HepG2 (cell line): ENCODE data around the gene SPAG5. TPM values are rescaled to one million over a fixed set of nuclear protein-coding genes. Genes with fewer than 3 reads are reported as not detected.

Experiments
- DNMT3B ChIP-seq: conservative IDR thresholded peaks from 2 replicates; pipeline ENCODE4 v1.6.1; 2016; ENCODE audit warnings: missing biosample characterization, control low read depth
- DPF2 ChIP-seq: sonication (generic); formaldehyde crosslinking; IDR thresholded peaks from 2 replicates; pipeline ENCODE4 v1.4.0; 2020; ENCODE audit warnings: mild to moderate bottlenecking, low read depth, missing genetic modification reagents, borderline replicate concordance
- GLI4 ChIP-seq: sonication (generic); formaldehyde crosslinking; IDR thresholded peaks from 2 replicates; pipeline ENCODE4 v1.5.1; 2020; ENCODE audit warnings: missing genetic modification reagents, mild to moderate bottlenecking, moderate library complexity, borderline replicate concordance
- HNF4G ChIP-seq, 2 experiments: sonication (generic) in 1 of 2; formaldehyde crosslinking in 1 of 2; IDR thresholded peaks; 2 replicates each; pipeline versions ENCODE4 v1.4.0 to v1.6.1; 2011 to 2020; ENCODE audit warnings: borderline replicate concordance in 2 of 2, low read depth in 2 of 2, mild to moderate bottlenecking in 2 of 2, low read length in 1 of 2, missing genetic modification reagents in 1 of 2, moderate library complexity in 1 of 2
- KIAA2018 ChIP-seq: sonication (generic); formaldehyde crosslinking; IDR thresholded peaks from 2 replicates; pipeline ENCODE4 v1.5.0; 2020; ENCODE audit warnings: mild to moderate bottlenecking, missing genetic modification reagents, borderline replicate concordance
- MYC ChIP-seq: sonication (generic); formaldehyde crosslinking; IDR thresholded peaks from 2 replicates; pipeline ENCODE4 v1.9.0; 2021; ENCODE audit warnings: missing genetic modification reagents, borderline replicate concordance
- NFRKB ChIP-seq: fragments of 450-650 bp; IDR thresholded peaks from 2 replicates; pipeline ENCODE4 v1.6.1; 2017
- NR2F1 ChIP-seq, 2 experiments: fragments of 450-650 bp in 1 of 2; formaldehyde crosslinking in 1 of 2; IDR thresholded peaks; 2 replicates each; pipeline versions ENCODE4 v1.5.0 to v1.6.1; 2016 to 2020; ENCODE audit warnings: mild to moderate bottlenecking in 1 of 2, missing compliant biosample characterization in 1 of 2, missing genetic modification reagents in 1 of 2, moderate library complexity in 1 of 2
- TARDBP ChIP-seq: sonication (generic); formaldehyde crosslinking; IDR thresholded peaks from 2 replicates; pipeline ENCODE4 v1.8.0; 2022; ENCODE audit warnings: mild to moderate bottlenecking, missing genetic modification reagents
- USF2 ChIP-seq, 2 experiments: sonication (generic) in 1 of 2; formaldehyde crosslinking in 1 of 2; IDR thresholded peaks; 2 replicates each; pipeline versions ENCODE4 v1.5.1 to v1.6.1; 2011 to 2020; ENCODE audit warnings: borderline replicate concordance in 1 of 2, low read depth in 1 of 2, low read length in 1 of 2, mild to moderate bottlenecking in 1 of 2, missing genetic modification reagents in 1 of 2, moderate library complexity in 1 of 2
- ZBTB44 ChIP-seq: sonication (generic); formaldehyde crosslinking; IDR thresholded peaks from 2 replicates; pipeline ENCODE4 v1.4.0; 2020; ENCODE audit warnings: missing genetic modification reagents
- ZFP62 ChIP-seq: sonication (generic); formaldehyde crosslinking; IDR thresholded peaks from 2 replicates; pipeline ENCODE4 v1.4.0; 2020; ENCODE audit warnings: missing genetic modification reagents
- ZNF34 ChIP-seq: sonication (generic); formaldehyde crosslinking; IDR thresholded peaks from 2 replicates; pipeline ENCODE4 v1.4.0; 2020; ENCODE audit warnings: mild to moderate bottlenecking, missing genetic modification reagents, borderline replicate concordance
- ZNF513 ChIP-seq: sonication (generic); formaldehyde crosslinking; conservative IDR thresholded peaks from 2 replicates; pipeline ENCODE4 v1.5.0; 2020; ENCODE audit warnings: missing genetic modification reagents
- ZNF619 ChIP-seq: sonication (generic); formaldehyde crosslinking; IDR thresholded peaks from 2 replicates; pipeline ENCODE4 v1.4.0; 2020; ENCODE audit warnings: mild to moderate bottlenecking, missing genetic modification reagents
- polyA plus RNA-seq, 8 experiments: library from polyadenylated mRNA; depleted of rRNA in 3 of 8; stranded (reverse) in 7 of 8; unstranded in 1 of 8; fragments of >200 nt; fragmentation: Illumina TruSeq in 4 of 8; extraction: Trizol in 4 of 8; gene quantifications; 2 replicates each; pipeline versions ENCODE4 v1.2.1 to v1.2.3, GENCODE V29; 2011 to 2016; ENCODE audit warnings: low read depth in 4 of 8, missing spikeins in 1 of 8, mixed read lengths in 1 of 8; ENCODE audit not compliant: insufficient read depth in 1 of 8
- total RNA-seq, 5 experiments: library from RNA; depleted of rRNA; stranded (reverse); fragments of >200 nt; fragmentation: Illumina TruSeq; extraction: Trizol; gene quantifications; 2 replicates each; pipeline ENCODE4 v1.2.3, GENCODE V29; 2016; ENCODE audit warnings: low read depth in 1 of 5

The SPAG5 gene
- total and polyA plus RNA-seq, 2 of the 13 experiments (the other 11 are each of a cell fraction or from before 2014, with no cell fraction given), result 41.4 to 98.0 TPM

- no peak for TF ChIP-seq KIAA2018
- no peak for TF ChIP-seq NFRKB
- no peak for TF ChIP-seq ZFP62 (CRISPR knock-in tag)
- TF ChIP-seq ZBTB44 (CRISPR knock-in tag), result no peak
- TF ChIP-seq HNF4G (IDR thresholded peaks at IDR 0.05; ENCODE audit: borderline replicate concordance, low read depth, low read length), result no peak
- TF ChIP-seq HNF4G (CRISPR knock-in tag; IDR thresholded peaks at IDR 0.05; ENCODE audit: borderline replicate concordance, low read depth), result no peak
- TF ChIP-seq NR2F1 (CRISPR knock-in tag; IDR thresholded peaks at IDR 0.05), result no peak
- no peak for TF ChIP-seq ZNF619 (CRISPR knock-in tag)
- TF ChIP-seq DPF2 (CRISPR knock-in tag), result no peak
- TF ChIP-seq MYC (CRISPR knock-in tag), result no peak; the same call in 1 of the 2 replicates
- TF ChIP-seq USF2 (IDR thresholded peaks at IDR 0.05; ENCODE audit: low read depth, low read length), result no peak
- TF ChIP-seq USF2 (CRISPR knock-in tag; IDR thresholded peaks at IDR 0.05; ENCODE audit: borderline replicate concordance), result no peak
- TF ChIP-seq TARDBP (CRISPR knock-in tag), result no peak
- TF ChIP-seq ZNF513 (CRISPR knock-in tag), result no peak
- no peak for TF ChIP-seq ZNF34 (CRISPR knock-in tag)
- TF ChIP-seq DNMT3B (CRISPR knock-in tag), result no peak
- TF ChIP-seq GLI4 (CRISPR knock-in tag), result no peak
These were observed at the start of gene SPAG5 (continued) for GRCh38 chr17:28598799-28599310.
